Measurements from ENCODE around the gene ALOXE3. TPM values are rescaled to one million over a fixed set of nuclear protein-coding genes. Genes with fewer than 3 reads are reported as not detected.

ALOXE3 gene
- total RNA-seq, 1 donor from 2014 or later, result not detected

- Mint-ChIP-seq H3K4me3 (ENCODE audit: unreplicated experiment) (peak overlapping the region; percentile 42), H3K9me3 (ENCODE audit: unreplicated experiment) (peaks cover 13% of the 10 kb centered on the region), H3K27me3 (ENCODE audit: unreplicated experiment) (peaks cover 1% of the 10 kb centered on the region), H3K36me3 (ENCODE audit: unreplicated experiment) (no peaks in the 10 kb centered on the region), H3K4me1 (ENCODE audit: low read depth, unreplicated experiment) (peaks cover 1% of the 10 kb centered on the region), H3K27ac (ENCODE audit: unreplicated experiment) (no peak overlapping the region)
- no peak for DNase-seq
- no peak for TF ChIP-seq CTCF (IDR thresholded peaks at IDR 0.05; ENCODE audit: partially characterized antibody, unreplicated experiment)
These were observed 29.6 kb upstream of the ALOXE3 start for GRCh38 chr17:8147805-8148404.

GRCh38 chr17:8147141-8147804 is 29.0 kb upstream of the ALOXE3 start:
- Mint-ChIP-seq H3K4me3 (ENCODE audit: unreplicated experiment) (peak overlapping the region; percentile 42), H3K27me3 (ENCODE audit: unreplicated experiment) (peaks cover 1% of the 10 kb centered on the region), H3K4me1 (ENCODE audit: low read depth, unreplicated experiment) (no peaks in the 10 kb centered on the region), H3K9me3 (ENCODE audit: unreplicated experiment) (peaks cover 8% of the 10 kb centered on the region), H3K27ac (ENCODE audit: unreplicated experiment) (no peak overlapping the region), H3K36me3 (ENCODE audit: unreplicated experiment) (no peaks in the 10 kb centered on the region)
- no peak for DNase-seq
- TF ChIP-seq CTCF (IDR thresholded peaks at IDR 0.05; ENCODE audit: partially characterized antibody, unreplicated experiment), result no peak

- Mint-ChIP-seq H3K4me3 (ENCODE audit: unreplicated experiment) (no peak overlapping the region), H3K27ac (ENCODE audit: unreplicated experiment) (no peak overlapping the region), H3K4me1 (ENCODE audit: low read depth, unreplicated experiment) (no peaks in the 10 kb centered on the region), H3K27me3 (ENCODE audit: unreplicated experiment) (peaks cover 1% of the 10 kb centered on the region), H3K9me3 (ENCODE audit: unreplicated experiment) (peaks cover 6% of the 10 kb centered on the region), H3K36me3 (ENCODE audit: unreplicated experiment) (no peaks in the 10 kb centered on the region)
- no peak for TF ChIP-seq CTCF (IDR thresholded peaks at IDR 0.05; ENCODE audit: partially characterized antibody, unreplicated experiment)
- no peak for DNase-seq
These were observed 28.2 kb upstream of the ALOXE3 start for GRCh38 chr17:8146381-8147140.

GRCh38 chr17:8145811-8146210 is 27.5 kb upstream of the ALOXE3 start:
- H3K36me3 Mint-ChIP-seq (ENCODE audit: unreplicated experiment), result no peaks in the 10 kb centered on the region
- H3K4me1 Mint-ChIP-seq (ENCODE audit: low read depth, unreplicated experiment), result no peaks in the 10 kb centered on the region
- no peak for TF ChIP-seq CTCF (IDR thresholded peaks at IDR 0.05; ENCODE audit: partially characterized antibody, unreplicated experiment)

More at GRCh38 chr17:8145811-8146210, 27.5 kb upstream of the ALOXE3 start:
- Mint-ChIP-seq H3K27ac (ENCODE audit: unreplicated experiment) (no peak overlapping the region), H3K27me3 (ENCODE audit: unreplicated experiment) (peaks cover 5% of the 10 kb centered on the region), H3K9me3 (ENCODE audit: unreplicated experiment) (peaks cover 6% of the 10 kb centered on the region), H3K4me3 (ENCODE audit: unreplicated experiment) (no peak overlapping the region)
- DNase-seq, result no peak
